CD4-positive, alpha-beta T cell treated with Interleukin-4 for 4 hours (primary cell): Measurements from ENCODE around the gene TNMD.
A peak's percentile ranks its signal among the peaks of the same experiment; 100 is the strongest.
"Not testable (repeated sequence)": the region's sequence is repeated elsewhere in the genome, so short reads cannot be mapped to it uniquely, and the experiment has no call there.

Experiments used
- DNase-seq: peaks from one replicate; pipeline ENCODE4 v3.0.0-alpha.2; 2020

Gene TNMD

DNA sequence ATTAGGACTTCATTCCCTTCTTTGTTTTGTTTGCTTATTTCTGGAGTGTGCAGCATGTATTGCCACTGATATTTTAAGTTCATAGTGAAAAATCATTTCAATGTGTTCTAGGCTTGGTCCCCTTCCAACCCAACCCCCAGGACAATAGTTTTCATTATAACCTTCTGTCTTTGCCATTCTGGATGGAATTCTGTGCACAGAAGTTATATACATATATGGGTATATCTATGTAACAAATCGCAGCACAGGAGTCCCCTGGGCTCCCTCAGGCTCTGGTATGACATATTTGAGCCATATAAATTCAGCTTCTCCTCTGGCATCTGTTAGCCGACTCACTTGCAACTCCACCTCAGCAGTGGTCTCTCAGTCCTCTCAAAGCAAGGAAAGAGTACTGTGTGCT is at the start of gene TNMD:
TNMD (plus strand) TSS at position 326 of the 400 bp plus-strand sequence. CDS start 83 bp downstream, outside the sequence.
- no peak for DNase-seq

DNA sequence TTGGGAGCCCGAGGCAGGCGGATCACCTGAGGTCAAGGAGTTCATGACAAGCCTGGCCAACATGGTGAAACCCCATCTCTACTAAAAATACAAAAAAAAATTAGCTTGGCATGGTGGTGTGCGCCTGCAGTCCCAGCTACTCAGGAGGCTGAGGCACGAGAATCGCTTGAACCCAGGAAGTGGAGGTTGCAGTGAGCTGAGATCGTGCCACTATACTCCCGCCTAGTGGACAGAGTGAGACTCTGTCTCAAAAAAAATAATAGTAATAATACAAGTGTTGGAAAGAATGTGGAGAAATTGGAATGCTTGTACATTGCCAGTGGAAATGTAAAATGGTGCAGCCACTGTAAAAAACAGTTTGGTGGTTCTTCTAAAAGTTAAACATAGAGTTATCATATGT is 19.2 kb upstream of the TNMD start:
- not testable (repeated sequence) for DNase-seq

DNA sequence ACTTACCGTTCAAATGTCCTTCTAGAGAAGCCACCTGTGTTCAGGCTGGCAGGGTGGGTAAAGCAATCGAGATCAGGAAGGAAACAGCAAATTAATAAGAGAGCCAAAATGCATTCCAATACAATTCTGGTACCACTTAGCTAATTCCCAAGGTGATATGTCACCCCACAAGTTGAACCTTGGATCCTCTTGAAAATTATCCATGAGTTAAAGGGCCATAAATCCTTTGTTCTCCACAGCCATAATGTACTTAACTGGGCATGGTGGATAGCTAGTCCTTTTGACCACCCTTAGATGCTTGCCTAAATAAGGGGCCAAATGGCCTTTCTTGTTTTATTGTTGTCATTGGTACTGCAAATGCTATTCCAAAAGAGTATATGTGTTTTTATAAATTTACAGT is 2.0 kb downstream of the TNMD start:
- DNase-seq = no peak

DNA sequence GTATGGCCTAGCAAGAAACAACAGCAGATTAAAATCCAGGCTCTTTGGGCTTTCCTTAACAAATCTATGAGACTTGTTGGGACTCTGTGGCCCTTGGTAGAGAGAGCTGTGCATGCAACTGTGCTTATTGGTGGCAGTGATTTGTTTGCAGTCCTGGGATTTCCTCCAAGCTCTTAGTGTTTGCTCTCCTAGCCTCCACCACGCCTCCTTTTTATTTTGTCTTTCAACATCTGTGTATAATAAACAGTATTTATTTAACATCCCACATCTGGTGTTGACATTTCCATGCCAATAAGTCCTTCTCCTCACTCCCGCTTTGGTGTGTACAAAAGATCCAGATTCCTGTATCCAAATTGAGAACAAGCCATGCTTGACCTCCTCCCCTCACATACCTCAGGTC is 3.1 kb downstream of the TNMD start:
- no peak for DNase-seq

DNA sequence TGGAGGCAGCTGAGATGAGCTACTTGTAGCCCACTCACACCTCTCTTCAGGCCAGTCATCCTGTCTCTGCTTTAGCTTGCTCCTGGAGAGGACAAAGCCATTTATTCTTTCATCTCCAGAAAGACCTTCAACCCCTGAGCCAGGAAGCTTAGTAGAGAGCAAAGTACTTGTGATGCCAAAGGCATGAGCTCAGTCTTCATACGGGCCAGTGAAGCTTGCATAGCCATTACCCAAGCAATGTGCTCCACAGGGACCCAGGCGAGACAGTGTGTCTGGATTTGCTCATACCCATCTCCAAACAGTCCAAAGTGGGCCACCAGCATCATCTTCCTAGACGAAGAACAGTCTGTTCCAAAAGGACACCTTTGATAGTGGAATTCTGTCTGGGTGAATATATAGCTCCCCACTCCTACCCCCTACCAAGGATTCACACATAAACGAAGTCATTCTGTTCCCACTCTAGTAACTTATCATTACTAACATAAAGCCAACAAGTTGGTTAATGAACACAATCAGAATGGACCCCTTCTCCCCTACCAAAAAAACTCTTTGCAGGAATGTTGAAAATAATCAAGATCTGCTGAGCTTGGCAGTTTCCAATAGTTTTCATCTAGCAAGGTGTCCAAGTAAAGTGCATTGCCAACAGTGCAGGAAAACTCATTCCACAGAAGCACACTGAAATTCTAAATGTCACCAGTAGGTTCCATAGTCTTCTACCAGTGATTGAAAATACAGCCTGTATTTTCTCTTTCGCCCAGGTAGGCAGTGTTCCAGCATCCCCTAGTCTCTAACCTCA is 6.7 kb downstream of the TNMD start:
- DNase-seq = no peak

DNA sequence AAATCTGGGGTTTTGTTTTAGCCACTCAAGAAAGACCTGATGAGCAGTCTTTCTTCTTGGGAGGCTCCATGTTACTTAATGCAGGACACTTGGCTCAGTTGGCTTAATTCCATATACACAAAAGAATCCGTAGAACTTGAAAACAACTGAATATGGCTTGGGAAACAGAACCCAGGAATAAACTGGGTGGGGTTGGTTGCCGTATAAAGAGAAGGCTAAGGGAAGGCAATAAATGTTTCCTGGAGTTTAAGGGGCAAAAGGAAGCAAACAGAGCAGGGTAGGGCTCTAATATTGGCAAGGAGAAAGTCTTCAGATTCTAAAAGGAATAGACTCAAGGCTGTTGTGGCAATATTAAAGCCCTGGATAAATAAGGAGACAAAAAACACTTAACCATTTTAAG is 8.4 kb downstream of the TNMD start:
- no peak for DNase-seq

DNA sequence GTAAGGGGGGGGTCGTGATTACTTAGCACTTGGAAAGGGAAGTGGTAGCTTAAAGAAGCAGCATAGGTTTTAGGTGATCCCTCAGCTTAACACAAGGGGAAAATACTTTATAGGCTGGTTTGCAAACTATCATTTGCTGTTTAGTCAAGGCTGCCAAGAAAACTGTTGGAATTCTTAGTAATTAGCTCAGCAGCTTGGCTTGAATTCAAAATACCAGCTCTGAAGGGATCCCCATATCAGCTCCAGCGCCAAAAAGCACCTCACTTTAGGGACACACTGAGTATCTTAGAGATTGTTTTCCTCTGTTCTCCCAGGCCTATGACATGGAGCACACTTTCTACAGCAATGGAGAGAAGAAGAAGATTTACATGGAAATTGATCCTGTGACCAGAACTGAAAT is 8.8 kb downstream of the TNMD start:
- no peak for DNase-seq

DNA sequence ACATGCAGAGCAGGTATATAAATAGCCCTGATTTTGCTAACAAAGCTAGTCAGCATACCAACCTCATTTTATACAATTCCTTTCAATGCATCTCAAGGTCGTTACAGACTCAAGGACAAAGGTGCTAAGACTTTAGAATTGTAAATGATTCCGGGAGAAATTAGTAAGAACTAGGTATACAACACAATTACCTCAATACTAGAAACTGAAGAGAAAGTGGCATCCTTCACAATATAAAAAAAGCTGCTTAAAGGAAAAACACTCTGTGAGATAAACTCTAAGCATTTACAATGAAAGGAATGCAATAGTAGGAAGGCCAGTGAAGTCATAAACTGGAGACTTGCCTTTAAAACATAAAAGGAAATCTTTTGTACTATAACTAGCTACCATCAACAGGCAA is 11.9 kb downstream of the TNMD start:
- no peak for DNase-seq

DNA sequence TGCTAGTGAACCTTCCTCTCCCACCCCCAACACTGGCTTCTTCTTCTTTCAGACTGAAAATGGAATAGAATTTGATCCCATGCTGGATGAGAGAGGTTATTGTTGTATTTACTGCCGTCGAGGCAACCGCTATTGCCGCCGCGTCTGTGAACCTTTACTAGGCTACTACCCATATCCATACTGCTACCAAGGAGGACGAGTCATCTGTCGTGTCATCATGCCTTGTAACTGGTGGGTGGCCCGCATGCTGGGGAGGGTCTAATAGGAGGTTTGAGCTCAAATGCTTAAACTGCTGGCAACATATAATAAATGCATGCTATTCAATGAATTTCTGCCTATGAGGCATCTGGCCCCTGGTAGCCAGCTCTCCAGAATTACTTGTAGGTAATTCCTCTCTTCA is 14.7 kb downstream of the TNMD start:
- DNase-seq = no peak

DNA sequence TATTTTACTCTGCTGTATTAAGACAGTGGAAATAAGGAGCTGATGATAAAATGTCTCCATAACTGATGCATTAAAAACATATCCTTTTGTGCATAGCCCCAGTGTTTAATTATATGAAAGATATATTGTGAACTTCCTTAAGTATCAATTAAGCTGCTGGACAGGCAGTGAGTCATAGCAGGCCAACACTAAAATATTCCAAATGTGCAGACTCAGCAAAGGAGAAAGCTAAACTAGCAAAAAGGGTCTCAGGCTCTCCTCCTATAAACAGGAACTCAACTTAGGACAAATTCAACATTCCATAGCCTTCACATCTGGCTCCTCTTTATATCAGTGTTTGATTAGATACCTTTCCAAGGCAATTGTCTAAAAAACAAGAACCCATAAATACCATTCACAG is 15.6 kb downstream of the TNMD start:
- no peak for DNase-seq

DNA sequence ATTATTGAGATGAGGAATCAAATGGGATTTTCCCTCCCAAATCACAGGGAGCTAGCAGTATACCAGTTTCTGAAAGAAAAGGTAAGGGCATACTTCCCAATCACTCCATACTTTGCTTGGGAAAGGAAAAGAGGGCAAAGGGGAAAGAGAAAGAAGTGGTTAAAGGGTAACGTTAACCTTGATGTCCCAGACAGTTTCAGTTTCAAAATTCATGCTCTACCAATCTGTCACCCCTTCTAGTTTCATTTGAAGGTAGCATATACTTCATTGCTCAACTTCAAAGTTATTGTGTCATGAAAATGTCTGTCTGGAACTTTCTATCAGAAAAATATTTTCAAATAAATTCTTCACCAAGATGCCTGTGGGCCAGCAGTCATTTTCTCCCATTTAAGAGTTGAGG is 16.0 kb downstream of the TNMD start:
- DNase-seq = no peak

DNA sequence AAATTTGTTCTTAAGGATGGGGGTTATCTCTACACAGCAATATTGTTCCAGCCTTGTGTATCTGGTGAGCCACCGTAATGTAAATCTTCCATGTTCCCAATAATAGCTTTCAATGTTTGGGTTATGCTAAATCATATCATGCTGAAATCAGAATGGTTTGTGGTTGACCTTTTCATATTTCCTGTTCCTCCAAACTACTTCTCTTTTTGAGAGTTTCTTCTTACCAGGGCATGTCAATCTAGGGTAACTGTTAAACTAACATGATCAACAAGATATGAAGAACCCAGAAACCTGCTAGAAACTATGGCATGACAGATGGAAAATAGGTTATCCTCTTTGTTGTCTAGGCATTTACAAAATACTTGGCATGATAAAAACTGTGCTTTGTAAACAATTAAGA is 22.0 kb downstream of the TNMD start:
- DNase-seq = no peak

DNA sequence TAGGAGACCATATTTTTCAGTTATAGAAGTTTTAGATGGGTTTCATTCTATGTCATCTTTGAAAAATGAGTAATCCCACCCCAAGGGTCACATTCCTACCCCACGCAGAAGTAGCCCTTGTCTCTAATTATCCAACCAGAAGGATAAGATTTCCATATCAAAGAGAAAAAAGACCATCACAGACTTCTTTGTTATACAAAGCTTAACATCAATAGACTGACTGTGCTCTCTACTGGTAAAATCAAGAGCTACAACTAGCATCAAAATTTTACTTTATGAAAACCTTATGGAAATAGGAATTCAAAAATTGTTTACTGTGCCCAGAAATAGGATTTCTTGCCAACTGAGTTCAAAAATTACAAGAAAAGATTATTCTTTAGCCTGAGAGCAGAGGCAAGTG is 24.9 kb downstream of the TNMD start:
- no peak for DNase-seq

DNA sequence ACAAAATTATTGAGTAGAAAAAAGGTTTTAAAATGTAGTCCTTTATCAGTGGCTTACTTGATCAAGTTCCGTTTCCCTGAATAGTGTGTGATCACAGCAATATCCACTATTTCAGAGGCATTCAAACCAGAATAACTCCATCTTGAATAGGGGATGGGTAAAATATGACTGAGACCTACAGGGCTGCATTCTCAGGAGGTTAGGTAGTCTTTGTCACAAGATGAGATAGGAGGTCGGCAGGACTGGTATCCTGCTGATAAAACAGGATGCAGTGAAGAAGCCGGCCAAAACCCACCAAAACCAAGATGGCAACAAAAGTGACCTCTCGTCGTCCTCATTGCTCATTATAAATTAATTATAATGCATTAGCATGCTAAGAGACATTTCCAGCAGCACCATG is 27.2 kb downstream of the TNMD start:
- DNase-seq = no peak

DNA sequence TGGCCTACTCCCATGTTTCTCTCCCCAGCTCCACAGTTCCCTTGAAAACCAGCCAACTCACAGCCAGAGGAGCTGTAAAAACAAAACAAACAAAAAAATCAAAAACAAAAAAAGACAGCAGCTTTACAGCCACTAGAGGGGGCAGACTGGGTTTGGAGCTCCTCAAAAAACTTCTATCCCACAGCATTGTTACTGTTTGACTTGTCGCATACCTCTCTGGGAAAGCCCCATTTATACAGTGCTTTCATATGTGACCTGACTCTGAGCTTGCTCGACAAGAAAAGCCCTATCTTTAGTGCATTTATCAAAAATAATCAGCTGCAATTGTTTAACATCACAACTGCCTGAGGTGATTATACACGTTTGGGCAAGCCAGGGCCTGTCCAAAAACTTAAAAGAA is 30.3 kb downstream of the TNMD start:
- no peak for DNase-seq

DNA sequence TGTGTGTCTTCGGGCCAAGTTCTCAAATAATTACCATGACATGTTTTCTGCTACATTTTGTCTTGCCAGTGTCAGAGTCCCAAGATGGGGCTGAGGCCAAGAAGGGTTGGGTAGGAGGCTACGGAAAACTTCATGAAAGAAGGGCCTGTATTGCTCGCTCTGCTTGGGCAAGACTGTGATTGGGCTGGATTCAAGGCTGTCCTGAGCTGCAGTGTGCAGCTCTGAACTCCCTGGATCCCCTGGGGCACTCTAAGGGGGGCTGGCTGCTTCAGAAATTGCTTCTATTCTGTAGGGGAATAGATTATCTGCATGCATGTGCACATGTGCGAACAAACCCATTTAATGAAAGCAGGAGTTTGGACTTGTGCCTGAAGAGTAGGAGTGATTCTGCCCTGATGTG is 38.3 kb downstream of the TNMD start:
- DNase-seq = no peak

DNA sequence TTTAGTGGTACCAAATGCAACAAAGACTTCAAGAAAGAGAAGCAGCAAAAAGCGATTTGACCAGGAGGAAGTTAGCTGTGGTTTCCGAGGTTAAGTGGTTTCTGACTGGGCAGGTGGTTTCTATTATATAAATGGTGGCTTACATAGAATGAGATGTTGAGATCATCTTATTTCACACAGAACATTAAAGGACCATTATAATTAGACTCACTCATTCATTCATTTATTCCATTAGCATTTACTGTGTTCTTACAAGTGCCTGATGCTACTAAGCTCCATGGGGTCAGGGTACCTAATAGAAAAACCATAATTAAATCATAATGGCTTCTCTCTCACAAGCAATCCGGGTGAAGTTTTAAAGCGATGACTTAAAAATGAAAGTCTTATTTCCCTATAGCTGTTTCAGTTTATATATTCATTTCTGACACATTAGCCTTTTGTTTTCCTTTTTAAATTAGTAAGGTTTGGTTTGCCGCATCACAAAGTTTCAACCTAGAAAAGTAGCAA is 41.3 kb downstream of the TNMD start:
- peak; percentile 1 for DNase-seq

DNA sequence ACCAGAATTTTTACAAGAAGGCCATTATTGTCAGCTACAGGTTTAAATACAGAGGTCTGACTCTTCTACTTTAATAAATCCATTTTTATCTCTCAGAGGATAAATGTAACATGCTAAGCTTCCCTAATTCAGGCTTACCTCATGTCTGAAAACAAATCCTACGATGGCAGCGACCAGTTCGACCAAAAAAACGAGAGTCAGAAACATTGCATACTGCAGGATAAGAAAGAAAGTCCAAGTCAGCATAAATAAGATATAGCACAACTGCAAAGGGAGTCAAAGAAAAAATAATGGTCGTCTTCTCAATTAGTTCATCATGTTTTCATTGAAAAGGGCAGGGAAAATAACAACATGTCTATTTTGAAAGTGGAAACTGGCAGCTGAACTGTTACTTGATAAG is 50.3 kb downstream of the TNMD start:
- DNase-seq = no peak

DNA sequence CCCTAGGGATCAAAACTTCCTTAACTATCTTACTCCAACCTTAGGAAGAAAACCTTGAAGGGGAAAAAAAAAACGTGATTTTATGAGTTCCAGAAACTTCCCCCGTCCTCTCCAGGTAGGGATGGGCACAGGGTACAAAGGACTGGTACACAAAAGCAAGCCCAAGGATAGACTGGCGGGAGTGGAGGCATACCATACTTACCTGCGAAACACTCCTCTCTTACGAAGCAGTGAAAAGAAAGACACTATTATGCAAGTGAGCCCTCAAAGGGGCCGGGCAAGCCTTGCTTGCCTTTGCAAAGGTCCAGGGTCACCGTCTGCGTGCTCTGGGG is 51.2 kb downstream of the TNMD start:
- no peak for DNase-seq

DNA sequence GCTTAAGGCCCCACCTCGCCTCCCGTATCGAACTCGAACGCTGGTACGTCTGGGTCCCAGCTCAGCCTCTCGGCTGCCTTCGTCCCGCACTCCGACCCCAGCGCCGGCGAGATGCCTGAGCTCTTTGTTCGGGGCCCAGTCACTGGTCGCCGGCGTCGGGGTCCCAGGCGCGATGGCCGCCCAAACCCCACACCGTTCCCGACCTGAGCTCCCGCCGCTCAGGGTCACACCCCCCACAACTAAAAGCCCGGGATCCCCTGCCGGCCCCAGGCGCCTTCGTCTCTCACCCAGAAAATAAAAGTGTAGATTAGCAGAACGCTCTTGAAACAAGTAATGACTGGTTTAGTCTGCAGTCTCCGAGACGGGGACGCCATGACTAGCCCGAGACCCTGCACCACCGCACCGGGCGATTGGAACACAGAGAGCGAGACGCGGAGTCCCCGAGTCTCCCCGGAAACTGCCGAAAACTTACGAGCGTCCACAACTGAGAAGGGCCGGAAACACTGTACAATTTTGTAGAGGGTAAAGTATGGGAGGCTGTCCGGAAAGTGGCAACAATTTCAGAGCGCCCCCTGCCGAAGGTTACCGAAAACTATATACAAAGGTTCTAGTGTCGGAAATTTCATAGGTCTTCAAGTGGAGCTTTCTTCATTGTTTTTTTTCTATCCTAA is 51.7 kb downstream of the TNMD start, which contains the start of gene TSPAN6:
TSPAN6 (minus strand) TSS at position 486 of the 671 bp plus-strand sequence; CDS start at position 374, 112 bp downstream.
- peak; percentile 72 for DNase-seq

DNA sequence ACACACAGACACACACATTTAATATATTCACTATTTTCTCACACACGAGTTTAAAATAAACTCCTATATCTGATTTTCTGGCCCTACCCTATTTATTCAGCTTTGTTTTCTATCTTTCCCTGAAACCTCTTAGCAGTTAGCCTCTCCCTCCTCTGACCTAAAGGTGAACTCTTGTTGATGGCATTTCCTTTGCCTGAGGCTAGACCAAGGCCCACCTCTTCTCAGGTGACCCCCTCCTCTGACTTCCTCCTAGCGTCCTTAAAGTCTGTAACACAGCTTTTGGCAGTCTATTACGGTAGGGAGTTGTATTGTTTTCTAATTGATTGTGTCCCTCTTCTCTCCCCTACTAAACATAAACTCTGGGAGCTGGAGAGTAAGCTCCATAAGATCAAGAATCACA is 57.6 kb downstream of the TNMD start:
- DNase-seq = no peak

DNA sequence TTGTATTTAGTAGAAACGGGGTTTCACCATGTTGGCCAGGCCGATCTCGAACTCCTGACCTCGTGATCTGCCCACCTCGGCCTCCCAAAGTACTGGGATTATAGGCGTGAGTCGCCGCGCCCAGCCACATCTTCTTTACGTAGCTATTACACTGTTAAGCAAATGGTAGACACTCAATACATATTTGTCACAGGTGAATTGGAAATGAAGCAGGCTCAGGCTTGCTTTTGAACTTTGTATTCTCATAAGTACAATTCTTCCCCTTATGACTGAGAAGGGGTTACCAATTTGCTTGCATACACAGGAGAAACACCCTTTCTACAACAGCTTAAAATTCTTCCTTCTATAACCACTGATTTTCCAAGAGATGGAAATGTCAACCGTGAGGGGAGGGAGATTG is 58.5 kb downstream of the TNMD start:
- DNase-seq = no peak

DNA sequence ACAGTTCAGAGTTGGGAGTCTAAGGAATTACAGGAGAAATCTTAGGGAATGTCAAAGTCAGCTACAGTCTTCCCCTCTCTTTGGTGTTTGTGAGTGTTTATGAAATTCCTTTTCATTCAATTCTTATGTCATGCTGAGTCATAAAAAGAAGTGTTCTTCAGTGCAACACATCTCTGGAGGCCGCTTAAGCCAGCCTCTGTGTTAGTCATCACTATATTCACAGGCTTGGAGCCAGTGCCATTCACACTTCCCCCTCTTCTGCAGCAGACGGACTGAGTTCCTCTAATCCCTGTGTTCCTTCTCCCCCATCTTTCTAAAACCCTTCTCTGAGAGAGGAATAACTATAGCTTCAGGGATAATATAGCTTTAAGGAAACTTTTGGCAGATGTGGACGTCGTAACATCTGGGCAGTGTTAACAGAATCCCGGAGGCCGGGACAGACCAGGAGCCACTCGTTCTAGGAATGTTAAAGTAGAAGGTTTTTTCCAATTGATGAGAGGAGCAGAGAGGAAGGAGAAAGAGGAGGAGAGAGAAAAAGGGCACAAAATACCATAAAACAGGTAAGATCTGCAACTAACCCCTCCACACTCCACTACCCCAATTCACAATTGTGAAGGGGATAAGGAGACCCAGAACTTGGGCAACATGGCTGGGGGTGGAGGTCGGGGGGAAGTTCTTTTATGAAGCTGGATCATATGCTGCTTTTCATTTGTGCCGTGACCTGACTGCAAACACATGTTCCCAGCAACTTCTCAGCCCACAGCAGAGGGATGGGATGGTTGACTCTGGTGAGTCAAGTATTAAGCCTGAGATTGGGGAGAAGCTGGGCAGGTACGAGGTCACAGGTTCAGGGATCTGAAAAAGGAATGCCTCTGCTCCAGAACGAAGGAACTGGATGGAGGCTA is 59.5 kb downstream of the TNMD start, which contains the start of gene SRPX2:
SRPX2 (plus strand) TSS at position 244 of the 905 bp plus-strand sequence. CDS start 2,124 bp downstream, outside the sequence.
- DNase-seq = no peak
